Caco-2 (cell line): ENCODE measurements around the gene EPB41. TPM values are rescaled to one million over a fixed set of nuclear protein-coding genes. Genes with fewer than 3 reads are reported as not detected.

ENCODE experiments used
- BruUV-seq: library from RNA; stranded (reverse); fragments of 400-500 nt; replicated peaks from 2 replicates; lab custom pipeline; 2021; lab: Mats Ljungman, UMichigan
- CTCF ChIA-PET: fragments of 300-600 bp; sonication (Branson Sonifier 250); formaldehyde crosslinking; loops from one replicate; lab custom pipeline; 2022; ENCODE audit warnings: antibody characterized with exemption; lab: Charles Lee
- POLR2A ChIA-PET: fragments of 300-600 bp; sonication (Branson Sonifier 250); formaldehyde crosslinking; loops from one replicate; lab custom pipeline; 2022; ENCODE audit warnings: antibody characterized with exemption; lab: Charles Lee
- DNase-seq, 2 experiments: peaks; one replicate each; pipeline versions ENCODE4 v3.0.0 to v3.0.0-alpha.2; 2020 to 2022
- H3K27me3 ChIP-seq: replicated peaks from 2 replicates; pipeline ENCODE4 v1.6.0; 2011; ENCODE audit warnings: low read length; ENCODE audit not compliant: control insufficient read depth, insufficient read depth
- H3K36me3 ChIP-seq: 2 replicates; pipeline ENCODE4 v1.5.1; 2011; ENCODE audit warnings: low read length; ENCODE audit not compliant: control insufficient read depth, insufficient read depth
- H3K4me1 ChIP-seq: fragments of 250-450 bp; sonication (Bioruptor Pico); 2 replicates; pipeline ENCODE4 v1.5.1; 2020; ENCODE audit warnings: mild to moderate bottlenecking
- H3K4me3 ChIP-seq: 2 replicates; pipeline ENCODE4 v1.5.1; 2011; ENCODE audit warnings: low read depth, mild to moderate bottlenecking, control low read depth, low read length
- H3K9me3 ChIP-seq: fragments of 250-450 bp; sonication (Bioruptor Pico); 2 replicates; pipeline ENCODE4 v1.5.1; 2020; ENCODE audit warnings: mild to moderate bottlenecking, moderate library complexity
- H3K27ac Mint-ChIP-seq: one replicate; pipeline ENCODE4 v1.8.0; 2022; ENCODE audit warnings: mixed read lengths; ENCODE audit not compliant: unreplicated experiment
- H3K27me3 Mint-ChIP-seq: one replicate; pipeline ENCODE4 v1.8.0; 2022; ENCODE audit warnings: mixed read lengths; ENCODE audit not compliant: insufficient read depth, unreplicated experiment
- H3K36me3 Mint-ChIP-seq: one replicate; pipeline ENCODE4 v1.8.0; 2022; ENCODE audit warnings: mild to moderate bottlenecking, mixed read lengths; ENCODE audit not compliant: insufficient read depth, unreplicated experiment
- H3K4me1 Mint-ChIP-seq: one replicate; pipeline ENCODE4 v1.8.0; 2022; ENCODE audit warnings: low read depth, mixed read lengths; ENCODE audit not compliant: unreplicated experiment
- H3K4me3 Mint-ChIP-seq: one replicate; pipeline ENCODE4 v1.8.0; 2022; ENCODE audit warnings: mild to moderate bottlenecking, moderate library complexity, mixed read lengths; ENCODE audit not compliant: unreplicated experiment
- H3K9me3 Mint-ChIP-seq: one replicate; pipeline ENCODE4 v1.8.0; 2022; ENCODE audit warnings: mixed read lengths; ENCODE audit not compliant: unreplicated experiment
- intact Hi-C: fragments of 100-400 bp; cut with micrococcal nuclease; formaldehyde crosslinking; loops from one replicate; pipeline ENCODE4 v1.10.0; 2022; ENCODE audit not compliant: unreplicated experiment
- total RNA-seq: library from RNA; stranded (reverse); gene quantifications from 2 replicates; pipeline ENCODE4 v1.2.3, GENCODE V29; 2022
- TF ChIP-seq, protein P1 (sequence below), 2 experiments: fragments of 200-600 bp in 1 of 2; IDR thresholded peaks; 1 replicate in 1 of 2; 2 replicates in 1 of 2; pipeline versions ENCODE4 v1.5.1 to v1.8.0; 2011 to 2022; ENCODE audit warnings: antibody characterized with exemption in 1 of 2, control low read depth in 1 of 2, inconsistent platforms in 1 of 2, low read depth in 1 of 2, low read length in 1 of 2, mild to moderate bottlenecking in 1 of 2, moderate library complexity in 1 of 2; ENCODE audit not compliant: insufficient read depth in 1 of 2, severe bottlenecking in 1 of 2, unreplicated experiment in 1 of 2

The EPB41 gene
- total RNA-seq, 1 experiment from 2014 or later, result 29.5 TPM

DNA sequence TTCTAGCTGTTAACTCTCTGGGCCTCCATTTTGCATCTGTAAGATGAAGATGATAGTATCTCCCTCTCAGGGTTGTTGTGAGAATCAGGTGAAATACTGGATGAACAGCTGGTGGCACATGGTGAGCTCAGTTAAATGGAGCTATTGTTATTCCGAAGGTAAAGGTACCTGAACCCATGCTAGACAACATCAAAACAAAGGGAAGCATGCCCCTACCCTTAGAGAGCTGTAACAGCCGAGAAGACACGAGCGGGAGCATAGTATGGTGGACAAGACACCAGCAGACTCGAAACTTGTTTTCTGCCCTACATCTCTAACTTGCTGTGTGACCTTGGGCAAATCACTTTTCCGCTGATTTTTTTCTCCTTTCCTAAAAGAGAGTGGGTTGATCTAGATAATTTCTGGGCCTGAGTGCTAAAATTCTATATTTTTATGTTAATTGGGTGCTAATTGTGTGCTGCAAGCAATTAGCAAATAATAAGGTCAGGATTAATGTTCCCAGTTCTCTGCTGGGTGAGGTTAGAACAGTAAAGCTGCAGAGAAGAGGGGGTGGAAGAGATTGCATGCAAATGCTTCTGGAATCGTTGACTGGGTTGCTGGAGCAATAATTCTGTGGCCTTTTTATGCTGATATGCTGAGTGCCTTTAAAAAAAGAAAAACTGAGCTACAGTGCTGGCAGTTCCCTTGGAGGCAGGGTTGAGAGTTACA is 198.5 kb downstream of the EPB41 start:
- H3K27me3 ChIP-seq, result no peaks in the 10 kb centered on the region
- intact Hi-C loops, result no loop called here
- Mint-ChIP-seq H3K27ac (no peak overlapping the region), H3K4me1 (no peaks in the 10 kb centered on the region), H3K36me3 (no peaks in the 10 kb centered on the region), H3K9me3 (no peaks in the 10 kb centered on the region), H3K4me3 (no peak overlapping the region), H3K27me3 (no peaks in the 10 kb centered on the region)
- TF ChIP-seq, protein P1, sequence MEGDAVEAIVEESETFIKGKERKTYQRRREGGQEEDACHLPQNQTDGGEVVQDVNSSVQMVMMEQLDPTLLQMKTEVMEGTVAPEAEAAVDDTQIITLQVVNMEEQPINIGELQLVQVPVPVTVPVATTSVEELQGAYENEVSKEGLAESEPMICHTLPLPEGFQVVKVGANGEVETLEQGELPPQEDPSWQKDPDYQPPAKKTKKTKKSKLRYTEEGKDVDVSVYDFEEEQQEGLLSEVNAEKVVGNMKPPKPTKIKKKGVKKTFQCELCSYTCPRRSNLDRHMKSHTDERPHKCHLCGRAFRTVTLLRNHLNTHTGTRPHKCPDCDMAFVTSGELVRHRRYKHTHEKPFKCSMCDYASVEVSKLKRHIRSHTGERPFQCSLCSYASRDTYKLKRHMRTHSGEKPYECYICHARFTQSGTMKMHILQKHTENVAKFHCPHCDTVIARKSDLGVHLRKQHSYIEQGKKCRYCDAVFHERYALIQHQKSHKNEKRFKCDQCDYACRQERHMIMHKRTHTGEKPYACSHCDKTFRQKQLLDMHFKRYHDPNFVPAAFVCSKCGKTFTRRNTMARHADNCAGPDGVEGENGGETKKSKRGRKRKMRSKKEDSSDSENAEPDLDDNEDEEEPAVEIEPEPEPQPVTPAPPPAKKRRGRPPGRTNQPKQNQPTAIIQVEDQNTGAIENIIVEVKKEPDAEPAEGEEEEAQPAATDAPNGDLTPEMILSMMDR (IDR thresholded peaks at IDR 0.05; ENCODE audit: insufficient read depth in 1 of 2, low read depth in 1 of 2, low read length in 1 of 2, severe bottlenecking in 1 of 2, unreplicated experiment in 1 of 2), result no peak
- ChIA-PET CTCF (no interaction called here), POLR2A (interaction anchor here (0.5 kb wide), 1 partner anchor 465 kb away, joined by 6 read pairs; no protein-coding TSS in a partner anchor)
- BruUV-seq, result no TSS peak
- no peak overlapping the region for H3K4me3 ChIP-seq
- no peaks in the 10 kb centered on the region for H3K4me1 ChIP-seq
- no peak for DNase-seq
- no peaks in the 10 kb centered on the region for H3K9me3 ChIP-seq
- H3K36me3 ChIP-seq, result no peaks in the 10 kb centered on the region

DNA sequence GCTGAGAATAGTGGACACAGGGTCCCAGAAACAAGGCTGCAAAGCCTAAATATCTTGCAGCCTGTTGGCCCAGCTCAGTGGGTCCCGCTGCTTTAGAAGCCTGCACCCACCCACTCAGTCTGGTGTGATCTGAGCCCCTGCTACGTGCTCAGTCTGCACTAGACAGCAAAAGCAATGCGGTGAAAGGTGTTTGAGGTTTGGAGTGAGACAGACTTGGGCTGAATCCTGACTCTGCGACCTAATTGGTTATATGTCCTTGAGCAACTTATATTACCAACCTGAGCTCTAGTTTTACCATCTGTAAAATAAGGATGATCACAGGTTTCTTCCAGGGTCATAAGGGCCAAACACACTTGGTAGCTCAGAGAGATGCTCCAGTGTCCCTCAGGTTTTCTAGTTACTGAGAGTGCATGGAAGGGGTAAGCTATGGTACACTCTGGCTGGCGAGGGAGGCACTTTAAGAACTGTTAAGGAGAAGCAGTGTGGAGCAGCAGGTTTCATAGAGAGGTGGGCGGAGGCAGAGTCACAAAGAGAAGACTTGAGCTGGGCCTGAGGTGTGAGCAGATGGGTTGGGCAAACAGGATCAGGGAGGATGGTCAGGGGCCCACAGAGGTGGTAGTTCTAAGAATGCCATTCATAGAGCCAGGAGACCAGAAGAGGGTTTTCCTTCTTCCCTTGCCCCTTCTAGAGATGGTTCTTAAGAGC is 199.2 kb downstream of the EPB41 start:
- TF ChIP-seq, protein P1 (IDR thresholded peaks at IDR 0.05; ENCODE audit: insufficient read depth in 1 of 2, low read depth in 1 of 2, low read length in 1 of 2, severe bottlenecking in 1 of 2, unreplicated experiment in 1 of 2), result no peak
- no peaks in the 10 kb centered on the region for H3K4me1 ChIP-seq
- Mint-ChIP-seq H3K4me1 (no peaks in the 10 kb centered on the region), H3K4me3 (no peak overlapping the region), H3K36me3 (no peaks in the 10 kb centered on the region), H3K9me3 (no peaks in the 10 kb centered on the region), H3K27me3 (no peaks in the 10 kb centered on the region), H3K27ac (no peak overlapping the region)
- no TSS peak for BruUV-seq
- CTCF ChIA-PET, result interaction anchor here (1.3 kb wide), 1 partner anchor 232 kb away, joined by 3 read pairs; no protein-coding TSS in a partner anchor
- no peaks in the 10 kb centered on the region for H3K9me3 ChIP-seq
- H3K4me3 ChIP-seq, result no peak overlapping the region
- intact Hi-C loops, result no loop called here
- no peak for DNase-seq
- no peaks in the 10 kb centered on the region for H3K36me3 ChIP-seq
- POLR2A ChIA-PET, result interaction anchor here (0.5 kb wide), 1 partner anchor 466 kb away, joined by 6 read pairs; no protein-coding TSS in a partner anchor
- H3K27me3 ChIP-seq, result no peaks in the 10 kb centered on the region

DNA sequence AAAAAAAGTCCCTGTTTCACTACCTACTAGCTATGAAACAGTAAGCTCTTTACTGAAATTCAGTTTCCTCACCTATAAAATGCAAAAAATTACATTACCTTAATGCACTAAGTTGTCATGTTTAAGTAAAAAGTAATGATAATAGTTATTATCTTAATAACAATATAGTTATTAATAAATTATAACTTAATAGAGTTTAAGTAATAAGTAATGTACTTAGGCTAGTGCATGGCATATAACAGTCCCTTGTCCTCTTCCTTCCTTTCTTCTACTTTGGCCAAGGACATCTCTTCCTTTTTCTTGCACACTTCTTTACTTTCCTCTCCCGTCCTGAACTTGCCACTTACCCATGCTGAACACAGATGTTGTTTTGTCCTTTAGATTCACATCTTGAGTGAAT is 200.3 kb downstream of the EPB41 start:
- Histone ChIP-seq H3K36me3 (no peaks in the 10 kb centered on the region), H3K9me3 (no peaks in the 10 kb centered on the region), H3K4me1 (no peaks in the 10 kb centered on the region), H3K27me3 (no peaks in the 10 kb centered on the region), H3K4me3 (no peak overlapping the region)
- Mint-ChIP-seq H3K36me3 (no peaks in the 10 kb centered on the region), H3K4me1 (no peaks in the 10 kb centered on the region), H3K27me3 (no peaks in the 10 kb centered on the region), H3K27ac (no peak overlapping the region), H3K9me3 (no peaks in the 10 kb centered on the region), H3K4me3 (no peak overlapping the region)
- DNase-seq, result no peak
- ChIA-PET POLR2A (no interaction called here), CTCF (interaction anchor here (1.3 kb wide), 1 partner anchor 233 kb away, joined by 3 read pairs; no protein-coding TSS in a partner anchor)
- BruUV-seq, result no TSS peak
- TF ChIP-seq, protein P1 (IDR thresholded peaks at IDR 0.05; ENCODE audit: insufficient read depth in 1 of 2, low read depth in 1 of 2, low read length in 1 of 2, severe bottlenecking in 1 of 2, unreplicated experiment in 1 of 2), result no peak
- intact Hi-C loops, result no loop called here
